Right atrium auricular region (tissue), 2 donors: ENCODE data around the gene SLC23A3. TPM values are rescaled to one million over a fixed set of nuclear protein-coding genes. Genes with fewer than 3 reads are reported as not detected.

ENCODE experiments used
- DNase-seq: peaks from one replicate; pipeline ENCODE4 v3.0.0-alpha.2; 2019; ENCODE audit warnings: low spot score
- H3K27ac ChIP-seq, 2 donors: fragments of 200-600 bp; sonication (generic); 1 replicate in 1 of 2; 2 replicates in 1 of 2; pipeline ENCODE4 v1.5.1; 2016 to 2019
- H3K27me3 ChIP-seq, 2 donors: fragments of 200-600 bp; sonication (generic); one replicate each; pipeline versions ENCODE4 v1.5.1 to v1.6.0; 2017 to 2019
- H3K36me3 ChIP-seq: fragments of 200-600 bp; sonication (generic); one replicate; pipeline ENCODE4 v1.5.1; 2016
- H3K4me1 ChIP-seq, 2 donors: fragments of 200-600 bp; sonication (generic); one replicate each; pipeline versions ENCODE4 v1.5.1 to v1.6.0; 2017 to 2019
- H3K4me3 ChIP-seq, 2 donors: fragments of 200-600 bp; sonication (generic); 1 replicate in 1 of 2; 2 replicates in 1 of 2; pipeline ENCODE4 v1.5.1; 2017 to 2019; ENCODE audit warnings: mild to moderate bottlenecking in 1 of 2, moderate library complexity in 1 of 2
- H3K9me3 ChIP-seq, 2 donors: fragments of 200-600 bp; sonication (generic); one replicate each; pipeline ENCODE4 v1.5.1; 2019
- total RNA-seq, 2 donors: library from RNA; depleted of rRNA; stranded (reverse); fragments of >200 nt; gene quantifications; one replicate each; pipeline ENCODE4 v1.1.0, GENCODE V29; 2016
- TF ChIP-seq, protein P1 (sequence below), 2 donors: fragments of 200-600 bp; sonication (generic); IDR thresholded peaks; one replicate each; pipeline ENCODE4 v1.5.1; 2019; ENCODE audit warnings: antibody characterized with exemption in 2 of 2

SLC23A3 gene
- total RNA-seq, 2 donors from 2014 or later: 0.33 to 0.55 TPM

DNA sequence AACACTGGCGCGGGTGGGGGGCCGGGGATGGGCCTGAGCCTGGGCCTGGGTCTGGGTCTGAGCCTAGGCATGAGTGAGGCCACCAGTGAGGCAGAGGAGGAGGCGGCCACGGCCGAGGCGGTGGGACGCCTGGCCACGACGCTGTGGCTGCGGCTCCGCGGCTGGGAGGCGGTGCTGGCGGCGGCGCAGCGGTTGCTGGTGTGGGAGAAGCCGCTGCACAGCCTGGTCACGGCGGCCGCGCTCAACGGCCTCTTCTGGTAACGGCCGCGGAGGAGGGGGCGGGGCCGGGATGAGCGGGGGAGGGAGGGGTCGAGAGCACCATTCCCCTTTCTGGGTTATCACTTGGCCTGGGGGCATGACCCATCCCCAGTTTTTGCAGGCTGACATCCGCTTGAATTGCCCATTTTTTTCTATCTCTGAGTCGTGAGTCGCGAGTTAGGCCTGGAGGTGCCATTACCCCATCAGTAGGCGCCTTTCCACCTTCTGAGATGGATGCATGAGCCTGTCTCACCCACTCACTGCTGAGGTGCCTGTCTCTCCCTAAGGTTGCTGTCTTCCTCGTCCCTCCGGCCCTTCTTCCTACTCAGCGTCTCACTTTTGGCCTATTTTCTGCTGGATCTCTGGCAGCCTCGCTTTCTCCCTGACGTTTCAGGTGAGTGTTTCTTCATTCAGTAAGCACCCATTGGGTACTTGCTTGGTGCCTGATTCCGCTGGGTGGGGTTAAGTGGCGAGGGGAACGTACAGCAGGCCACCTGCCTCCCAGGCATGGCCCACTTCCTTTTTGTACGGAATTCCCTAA lies 8.7 kb upstream of the SLC23A3 start:
- TF ChIP-seq, protein P1, sequence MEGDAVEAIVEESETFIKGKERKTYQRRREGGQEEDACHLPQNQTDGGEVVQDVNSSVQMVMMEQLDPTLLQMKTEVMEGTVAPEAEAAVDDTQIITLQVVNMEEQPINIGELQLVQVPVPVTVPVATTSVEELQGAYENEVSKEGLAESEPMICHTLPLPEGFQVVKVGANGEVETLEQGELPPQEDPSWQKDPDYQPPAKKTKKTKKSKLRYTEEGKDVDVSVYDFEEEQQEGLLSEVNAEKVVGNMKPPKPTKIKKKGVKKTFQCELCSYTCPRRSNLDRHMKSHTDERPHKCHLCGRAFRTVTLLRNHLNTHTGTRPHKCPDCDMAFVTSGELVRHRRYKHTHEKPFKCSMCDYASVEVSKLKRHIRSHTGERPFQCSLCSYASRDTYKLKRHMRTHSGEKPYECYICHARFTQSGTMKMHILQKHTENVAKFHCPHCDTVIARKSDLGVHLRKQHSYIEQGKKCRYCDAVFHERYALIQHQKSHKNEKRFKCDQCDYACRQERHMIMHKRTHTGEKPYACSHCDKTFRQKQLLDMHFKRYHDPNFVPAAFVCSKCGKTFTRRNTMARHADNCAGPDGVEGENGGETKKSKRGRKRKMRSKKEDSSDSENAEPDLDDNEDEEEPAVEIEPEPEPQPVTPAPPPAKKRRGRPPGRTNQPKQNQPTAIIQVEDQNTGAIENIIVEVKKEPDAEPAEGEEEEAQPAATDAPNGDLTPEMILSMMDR (IDR thresholded peaks at IDR 0.05): no peak
- H3K4me3 ChIP-seq: peak overlapping the region; percentile 98 to 99
- DNase-seq: peak; percentile 60
- no peaks in the 10 kb centered on the region for H3K9me3 ChIP-seq
- H3K4me1 ChIP-seq: peaks cover 0 to 34% of the 10 kb centered on the region in 2 donors
- H3K27ac ChIP-seq: peak overlapping the region; percentile 98 to 99
- H3K27me3 ChIP-seq: no peaks in the 10 kb centered on the region
- peaks cover 53% of the 10 kb centered on the region for H3K36me3 ChIP-seq

DNA sequence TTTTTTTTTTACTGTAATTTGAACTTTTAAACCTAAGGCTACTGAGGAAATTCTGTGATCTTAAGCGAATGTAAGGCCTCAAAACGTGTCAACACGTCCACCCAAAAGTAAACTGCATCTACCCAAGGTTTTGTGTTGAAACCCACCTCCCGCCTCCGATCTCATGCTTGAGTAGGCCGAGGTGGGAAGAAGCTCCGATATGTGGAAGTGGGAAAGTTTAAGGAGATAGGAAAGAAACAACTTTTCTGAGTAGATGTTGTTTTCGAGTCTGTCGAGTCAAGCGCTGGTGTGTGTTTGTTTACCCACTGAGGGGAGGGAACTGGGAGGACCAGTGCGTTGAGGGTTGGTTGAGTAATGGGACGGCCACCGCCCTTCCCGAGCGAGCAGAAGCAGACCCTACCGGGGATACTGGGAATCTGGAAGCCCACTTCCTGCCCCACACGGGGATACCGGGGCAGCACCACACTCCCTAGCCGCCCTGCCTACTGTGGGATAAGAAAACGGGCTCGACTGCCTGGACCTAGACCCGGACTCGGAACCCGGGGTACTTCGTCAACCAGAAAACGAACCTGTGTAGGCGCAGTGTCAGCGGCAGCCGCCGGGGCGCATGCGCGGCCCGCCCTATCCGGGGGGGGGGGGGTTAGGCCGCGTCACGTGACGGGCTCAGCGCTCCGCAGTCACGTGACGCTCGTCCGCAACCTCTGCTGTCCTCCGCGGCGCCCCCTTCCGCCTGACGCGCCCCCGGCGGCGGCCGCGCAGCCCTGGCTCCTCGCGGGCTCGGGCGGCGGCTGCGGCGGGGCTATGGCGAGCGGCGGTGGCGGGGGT lies 7.9 kb upstream of the SLC23A3 start, which contains the start of gene RETREG2:
Gene RETREG2 (plus strand): TSS at position 724 of the 825 bp plus-strand sequence. CDS start 78 bp downstream, at position 802.
- H3K36me3 ChIP-seq: peaks cover 53% of the 10 kb centered on the region
- TF ChIP-seq, protein P1 (IDR thresholded peaks at IDR 0.05): peak; percentile 52 to 64
- peak; percentile 95 for DNase-seq
- H3K9me3 ChIP-seq: no peaks in the 10 kb centered on the region
- no peaks in the 10 kb centered on the region for H3K27me3 ChIP-seq
- H3K4me1 ChIP-seq: peaks cover 0 to 34% of the 10 kb centered on the region in 2 donors
- peak within 1 kb of the TSS; percentile 98 to 99 for H3K27ac ChIP-seq
- peak within 1 kb of the TSS; percentile 98 to 99 for H3K4me3 ChIP-seq

DNA sequence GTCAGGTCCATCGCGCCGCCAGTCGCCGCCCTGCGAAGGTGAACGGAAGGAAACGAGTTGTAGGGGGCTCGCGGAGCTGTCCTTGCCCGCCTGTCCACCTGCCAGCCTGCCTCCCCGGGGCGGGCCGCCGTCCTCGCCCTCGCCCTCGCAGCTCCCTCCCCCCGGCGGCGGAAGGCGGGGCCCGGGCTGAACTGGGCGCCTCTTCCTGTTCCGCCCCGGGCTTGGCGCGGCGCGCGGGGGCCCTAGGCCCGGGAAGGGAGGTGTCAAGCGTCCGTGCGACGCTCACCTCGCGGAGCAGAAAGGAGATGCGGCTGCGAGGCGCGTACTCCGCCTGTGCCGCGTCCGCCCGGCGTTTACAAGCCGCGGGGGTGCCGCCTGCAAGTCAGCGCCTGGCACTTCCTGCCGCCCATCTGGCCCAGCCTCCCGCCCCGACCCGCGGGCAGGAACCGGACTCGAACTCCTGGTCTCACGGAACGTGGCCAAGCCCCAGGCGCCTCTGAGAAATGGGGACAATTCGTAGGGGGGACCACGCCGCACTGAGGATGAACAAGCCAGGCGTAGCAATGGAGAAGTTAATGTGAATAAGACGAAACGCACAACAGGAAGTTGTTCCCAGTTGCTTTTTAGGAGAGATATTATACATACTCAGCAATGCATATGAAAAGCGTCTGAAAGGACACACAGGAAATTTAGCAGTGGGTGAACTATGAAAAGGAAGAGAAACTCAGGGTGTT lies 7.2 kb upstream of the SLC23A3 start, which contains the start of gene CNPPD1:
Gene CNPPD1 (minus strand): TSS at position 108 of the 734 bp plus-strand sequence. CDS start 97 bp downstream, at position 11.
- H3K4me1 ChIP-seq: peaks cover 0 to 34% of the 10 kb centered on the region in 2 donors
- peaks cover 50% of the 10 kb centered on the region for H3K36me3 ChIP-seq

DNA sequence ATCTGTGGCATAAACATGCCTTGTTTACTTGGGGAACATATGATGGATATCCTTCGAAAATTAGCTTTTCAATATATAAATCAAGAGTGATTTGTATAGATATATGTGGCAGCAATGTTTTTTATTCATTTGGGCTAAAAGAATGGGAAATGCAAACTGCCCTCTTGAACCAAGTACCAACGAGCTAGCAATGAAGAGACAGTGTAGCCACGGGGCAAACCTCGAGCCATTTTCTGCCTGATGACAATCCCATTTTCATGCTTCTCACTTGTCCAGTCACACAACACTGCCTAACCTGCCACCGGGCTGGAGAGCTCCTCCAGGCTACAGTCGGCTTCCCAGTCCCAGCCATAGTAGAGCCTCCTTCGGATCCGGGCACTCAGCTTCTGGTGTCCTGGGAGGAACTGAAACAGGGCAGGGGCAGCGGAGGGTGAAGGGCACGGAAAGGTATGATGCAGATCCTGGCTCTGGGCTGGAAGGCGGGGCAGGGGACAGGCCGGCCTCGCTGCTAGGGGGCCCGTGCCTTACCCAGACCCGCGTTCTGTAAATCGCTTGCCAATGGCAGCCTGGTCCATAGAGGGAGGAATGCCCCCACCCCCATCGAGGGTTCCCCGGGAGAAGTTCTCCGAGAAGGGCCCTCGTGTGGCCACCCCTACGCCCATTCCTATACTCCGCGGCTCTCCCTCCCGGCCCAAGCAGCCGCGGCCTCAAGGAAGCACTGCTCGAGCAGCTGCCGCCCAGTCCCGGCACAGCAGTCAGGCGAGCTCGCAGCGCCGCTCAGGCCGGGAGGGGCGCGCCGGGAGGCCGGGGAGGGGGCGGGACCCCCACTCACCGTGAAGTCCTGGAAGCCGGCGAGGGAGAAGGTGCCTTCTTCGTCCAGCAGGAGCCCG lies 6.3 kb upstream of the SLC23A3 start:
- TF ChIP-seq, protein P1 (IDR thresholded peaks at IDR 0.05): peak in 1 of 2 donors; percentile 55
- Histone ChIP-seq H3K36me3 (peaks cover 41% of the 10 kb centered on the region), H3K4me1 (peaks cover 0 to 40% of the 10 kb centered on the region in 2 donors), H3K4me3 (peak overlapping the region; percentile 98 to 99), H3K9me3 (no peaks in the 10 kb centered on the region), H3K27ac (peak overlapping the region; percentile 98 to 99), H3K27me3 (no peaks in the 10 kb centered on the region)
- peak; percentile 65 for DNase-seq

More for the DNA sequence above, 7.2 kb upstream of the SLC23A3 start, which contains the start of gene CNPPD1:
- peak within 1 kb of the TSS; percentile 98 to 99 for H3K4me3 ChIP-seq
- TF ChIP-seq, protein P1 (IDR thresholded peaks at IDR 0.05): peak in 1 of 2 donors; percentile 26
- DNase-seq: peak; percentile 80
- no peaks in the 10 kb centered on the region for H3K9me3 ChIP-seq
- peak within 1 kb of the TSS; percentile 98 to 99 for H3K27ac ChIP-seq
- H3K27me3 ChIP-seq: no peaks in the 10 kb centered on the region
